Measurements from ENCODE around the gene PARN. TPM values are rescaled to one million over a fixed set of nuclear protein-coding genes. Genes with fewer than 3 reads are reported as not detected.

The PARN gene
- total and polyA plus RNA-seq, 3 experiments from 2014 or later: 45.9 to 48.2 (median 46.0) TPM

DNA sequence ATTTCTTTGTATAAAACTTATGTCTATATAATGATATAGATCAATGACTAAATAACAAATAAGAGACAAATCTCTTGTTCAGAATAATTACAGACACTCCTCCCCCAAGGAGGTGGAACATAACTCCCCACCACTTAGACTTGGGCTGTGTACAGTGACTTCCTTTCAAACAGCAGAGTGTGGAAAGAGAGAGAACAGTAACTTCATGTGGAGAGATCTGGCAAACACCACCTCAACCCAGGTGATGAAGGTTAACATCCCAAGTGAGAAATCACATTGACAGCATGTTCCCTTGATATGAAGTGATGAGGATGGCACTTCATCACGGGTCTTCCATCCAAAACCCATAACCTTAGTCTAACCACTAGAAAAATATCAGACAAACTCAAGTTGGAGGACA, 169.3 kb downstream of the PARN start:
- Histone ChIP-seq H3K27ac (ENCODE audit: low read depth, low read length) (no peak overlapping the region), H3K4me1 (ENCODE audit: insufficient read depth, low read length) (no peaks in the 10 kb centered on the region), H3K4me3 (ENCODE audit: low read length) (no peak overlapping the region), H3K27me3 (ENCODE audit: insufficient read depth, low read length, poor library complexity, severe bottlenecking) (no peaks in the 10 kb centered on the region), H3K9me3 (ENCODE audit: low read length) (no peaks in the 10 kb centered on the region), H3K36me3 (ENCODE audit: insufficient read depth, low read length) (no peaks in the 10 kb centered on the region)
- Mint-ChIP-seq H3K27me3 (no peaks in the 10 kb centered on the region), H3K27ac (no peak overlapping the region), H3K9me3 (peaks cover 0 to 12% (median 9%) of the 10 kb centered on the region in 5 donors), H3K4me3 (no peak overlapping the region), H3K36me3 (peaks cover 23 to 57% (median 38%) of the 10 kb centered on the region in 3 donors), H3K4me1 (peaks cover 0 to 20% (median 13%) of the 10 kb centered on the region in 3 donors)
- POLR2A ChIA-PET: no interaction called here
- CTCF ChIA-PET: no interaction called here
- DNase-seq: no peak

DNA sequence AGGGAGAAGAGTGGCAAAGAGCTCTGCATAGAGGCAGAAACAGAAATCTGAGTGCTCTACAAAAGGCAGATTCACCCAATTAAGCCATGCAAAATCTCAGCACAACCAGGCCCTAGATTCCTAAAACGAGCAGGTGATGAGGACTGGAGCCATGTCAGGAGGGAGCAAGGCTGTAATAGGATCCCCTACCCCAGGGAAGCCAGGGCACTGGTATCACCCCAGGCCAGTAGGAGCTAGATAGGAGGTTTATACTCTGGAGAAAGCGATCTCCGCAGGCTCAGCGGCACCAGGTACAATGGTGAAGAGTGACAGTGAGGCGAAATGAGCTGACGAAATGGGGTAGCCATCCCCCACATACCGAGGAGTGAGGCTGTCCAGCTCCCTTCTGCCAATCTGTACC, 171.5 kb downstream of the PARN start:
- H3K9me3 Mint-ChIP-seq: peaks cover 0 to 3% (median 3%) of the 10 kb centered on the region in 5 donors
- POLR2A ChIA-PET: no interaction called here
- CTCF ChIA-PET: interaction anchor here (0.8 kb wide), 1 partner anchor 31 kb away, joined by 3 read pairs; no protein-coding TSS in a partner anchor

DNA sequence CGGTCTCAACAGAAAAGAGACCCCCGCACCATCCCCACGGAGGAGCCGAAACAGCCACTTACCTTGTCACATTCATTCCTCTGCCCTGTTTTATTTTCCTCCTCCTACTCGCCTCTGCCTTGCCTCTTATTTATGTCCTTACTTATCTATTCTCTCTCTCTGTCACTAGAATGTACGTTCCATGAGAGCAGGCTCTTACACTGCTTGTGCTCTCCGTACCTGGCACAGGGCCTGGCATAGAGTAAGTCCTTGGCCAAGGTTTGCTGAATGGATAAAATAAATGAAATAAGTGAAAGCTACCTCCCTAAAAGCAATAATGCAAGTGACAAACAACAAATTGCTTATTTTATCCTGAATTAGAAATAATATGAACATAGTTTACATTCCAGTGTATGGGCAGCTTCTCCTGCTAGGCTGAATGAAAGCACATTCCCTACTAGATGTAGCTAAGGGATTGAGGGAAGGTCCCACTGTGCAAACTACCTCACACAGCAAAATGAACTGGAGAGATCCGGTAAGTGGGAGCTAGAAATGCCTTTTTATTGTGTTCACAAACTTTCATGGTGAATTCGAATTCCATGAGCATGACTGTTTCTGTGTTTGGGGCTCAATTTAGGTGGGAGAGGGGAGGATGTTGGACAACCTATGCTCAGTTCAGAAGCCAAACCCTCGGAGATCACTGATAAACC, 173.1 kb downstream of the PARN start:
- Histone ChIP-seq H3K27me3 (ENCODE audit: insufficient read depth, low read length, poor library complexity, severe bottlenecking) (no peaks in the 10 kb centered on the region), H3K4me3 (ENCODE audit: low read length) (no peak overlapping the region), H3K36me3 (ENCODE audit: insufficient read depth, low read length) (no peaks in the 10 kb centered on the region), H3K9me3 (ENCODE audit: low read length) (no peaks in the 10 kb centered on the region), H3K27ac (ENCODE audit: low read depth, low read length) (no peak overlapping the region), H3K4me1 (ENCODE audit: insufficient read depth, low read length) (no peaks in the 10 kb centered on the region)
- Mint-ChIP-seq H3K27ac (peak overlapping the region in 1 of 8 donors; percentile 33), H3K4me3 (no peak overlapping the region), H3K27me3 (no peaks in the 10 kb centered on the region), H3K36me3 (peaks cover 0 to 44% (median 27%) of the 10 kb centered on the region in 3 donors), H3K9me3 (no peaks in the 10 kb centered on the region), H3K4me1 (peaks cover 0 to 3% (median 3%) of the 10 kb centered on the region in 3 donors)
- POLR2A ChIA-PET: no interaction called here
- CTCF ChIA-PET: no interaction called here
- no peak for DNase-seq

More for the DNA sequence above, 171.5 kb downstream of the PARN start:
- no peaks in the 10 kb centered on the region for H3K36me3 ChIP-seq (ENCODE audit: insufficient read depth, low read length)
- H3K27me3 ChIP-seq (ENCODE audit: insufficient read depth, low read length, poor library complexity, severe bottlenecking): no peaks in the 10 kb centered on the region
- peaks cover 4 to 50% (median 37%) of the 10 kb centered on the region in 3 donors for H3K36me3 Mint-ChIP-seq
- no peaks in the 10 kb centered on the region for H3K4me1 ChIP-seq (ENCODE audit: insufficient read depth, low read length)
- H3K9me3 ChIP-seq (ENCODE audit: low read length): no peaks in the 10 kb centered on the region
- H3K27me3 Mint-ChIP-seq: no peaks in the 10 kb centered on the region
- H3K4me3 ChIP-seq (ENCODE audit: low read length): no peak overlapping the region
- no peak overlapping the region for H3K27ac Mint-ChIP-seq
- H3K4me3 Mint-ChIP-seq: no peak overlapping the region
- no peak for DNase-seq
- peaks cover 0 to 20% (median 13%) of the 10 kb centered on the region in 3 donors for H3K4me1 Mint-ChIP-seq
- no peak overlapping the region for H3K27ac ChIP-seq (ENCODE audit: low read depth, low read length)

DNA sequence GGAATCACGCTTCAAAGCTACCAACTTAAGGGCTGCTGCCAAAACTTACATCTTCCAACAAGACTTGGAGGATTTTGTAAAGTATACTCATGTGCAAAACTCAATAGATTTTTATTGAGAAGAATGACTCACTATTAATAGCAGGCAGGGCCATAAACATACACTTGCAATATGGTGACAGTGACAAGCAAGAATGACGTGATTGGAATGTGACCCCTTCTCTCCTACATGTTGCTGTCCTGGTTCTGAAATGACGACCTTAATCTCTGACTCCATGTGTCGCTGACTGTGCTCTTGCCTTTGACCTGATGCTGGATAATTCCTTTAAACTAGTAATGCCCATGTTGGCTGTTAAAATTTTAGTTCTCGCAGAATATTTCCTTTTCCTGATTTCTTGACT, 174.5 kb downstream of the PARN start:
- H3K27me3 Mint-ChIP-seq: no peaks in the 10 kb centered on the region
- no peak overlapping the region for H3K4me3 Mint-ChIP-seq
- ChIA-PET CTCF (no interaction called here), POLR2A (no interaction called here)
- Histone ChIP-seq H3K27me3 (ENCODE audit: insufficient read depth, low read length, poor library complexity, severe bottlenecking) (no peaks in the 10 kb centered on the region), H3K36me3 (ENCODE audit: insufficient read depth, low read length) (no peaks in the 10 kb centered on the region), H3K9me3 (ENCODE audit: low read length) (no peaks in the 10 kb centered on the region), H3K4me3 (ENCODE audit: low read length) (no peak overlapping the region), H3K4me1 (ENCODE audit: insufficient read depth, low read length) (no peaks in the 10 kb centered on the region), H3K27ac (ENCODE audit: low read depth, low read length) (no peak overlapping the region)
- peaks cover 0 to 31% (median 18%) of the 10 kb centered on the region in 3 donors for H3K36me3 Mint-ChIP-seq
- no peaks in the 10 kb centered on the region for H3K9me3 Mint-ChIP-seq
- H3K4me1 Mint-ChIP-seq: no peaks in the 10 kb centered on the region
- no peak overlapping the region for H3K27ac Mint-ChIP-seq
- no peak for DNase-seq

DNA sequence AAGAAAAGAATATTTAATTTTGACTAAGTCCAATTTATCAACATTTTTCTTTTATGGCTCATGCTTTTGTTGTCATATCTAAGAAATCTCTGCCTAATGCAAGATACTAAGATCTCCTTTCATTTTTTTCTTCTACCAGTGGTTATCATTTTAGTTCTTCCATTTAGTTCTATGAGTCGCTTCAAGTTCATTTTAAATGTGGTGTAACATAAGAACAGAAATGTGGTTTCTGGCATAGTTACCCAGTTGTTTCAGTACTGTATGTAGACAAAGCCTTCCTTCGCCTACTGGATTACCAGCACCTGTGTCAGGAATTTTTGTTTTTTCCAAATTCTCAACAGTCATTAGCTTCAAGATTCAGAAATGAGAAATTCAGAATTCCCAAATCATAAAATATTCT, 175.7 kb downstream of the PARN start:
- Mint-ChIP-seq H3K4me1 (no peaks in the 10 kb centered on the region), H3K27ac (no peak overlapping the region), H3K4me3 (no peak overlapping the region), H3K27me3 (no peaks in the 10 kb centered on the region), H3K9me3 (no peaks in the 10 kb centered on the region), H3K36me3 (peaks cover 0 to 28% (median 12%) of the 10 kb centered on the region in 3 donors)
- CTCF ChIA-PET: no interaction called here
- H3K9me3 ChIP-seq (ENCODE audit: low read length): no peaks in the 10 kb centered on the region
- no peak overlapping the region for H3K27ac ChIP-seq (ENCODE audit: low read depth, low read length)
- POLR2A ChIA-PET: no interaction called here
- H3K4me1 ChIP-seq (ENCODE audit: insufficient read depth, low read length): no peaks in the 10 kb centered on the region
- H3K27me3 ChIP-seq (ENCODE audit: insufficient read depth, low read length, poor library complexity, severe bottlenecking): no peaks in the 10 kb centered on the region
- no peaks in the 10 kb centered on the region for H3K36me3 ChIP-seq (ENCODE audit: insufficient read depth, low read length)
- H3K4me3 ChIP-seq (ENCODE audit: low read length): no peak overlapping the region
- no peak for DNase-seq

DNA sequence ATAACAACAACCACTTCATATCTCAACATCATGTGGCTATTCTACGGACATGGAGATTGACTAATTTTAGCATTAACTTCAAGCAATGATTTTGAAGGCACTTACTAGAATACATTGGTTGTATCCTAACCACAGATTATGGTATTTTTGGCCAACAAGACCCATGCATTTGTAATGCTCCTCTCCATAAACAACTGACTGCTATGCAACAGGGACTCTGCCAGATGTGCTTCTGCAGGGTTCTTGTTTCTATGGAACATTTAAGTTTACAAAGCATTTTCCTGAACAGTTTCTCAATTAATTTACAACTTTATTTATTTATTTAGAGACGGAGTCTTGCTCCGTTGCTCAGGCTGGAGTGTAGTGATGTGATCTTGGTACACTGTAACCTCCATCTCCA, 178.0 kb downstream of the PARN start:
- CTCF ChIA-PET: no interaction called here
- H3K36me3 ChIP-seq (ENCODE audit: insufficient read depth, low read length): no peaks in the 10 kb centered on the region
- H3K27me3 ChIP-seq (ENCODE audit: insufficient read depth, low read length, poor library complexity, severe bottlenecking): no peaks in the 10 kb centered on the region
- no peaks in the 10 kb centered on the region for H3K4me1 Mint-ChIP-seq
- H3K9me3 ChIP-seq (ENCODE audit: low read length): no peaks in the 10 kb centered on the region
- H3K4me1 ChIP-seq (ENCODE audit: insufficient read depth, low read length): no peaks in the 10 kb centered on the region
- no peak overlapping the region for H3K4me3 ChIP-seq (ENCODE audit: low read length)
- POLR2A ChIA-PET: no interaction called here
- DNase-seq: no peak
- H3K4me3 Mint-ChIP-seq: no peak overlapping the region
- no peaks in the 10 kb centered on the region for H3K9me3 Mint-ChIP-seq
- no peak overlapping the region for H3K27ac ChIP-seq (ENCODE audit: low read depth, low read length)
- no peaks in the 10 kb centered on the region for H3K27me3 Mint-ChIP-seq
- H3K27ac Mint-ChIP-seq: no peak overlapping the region
- H3K36me3 Mint-ChIP-seq: peaks cover 0 to 17% (median 9%) of the 10 kb centered on the region in 3 donors

DNA sequence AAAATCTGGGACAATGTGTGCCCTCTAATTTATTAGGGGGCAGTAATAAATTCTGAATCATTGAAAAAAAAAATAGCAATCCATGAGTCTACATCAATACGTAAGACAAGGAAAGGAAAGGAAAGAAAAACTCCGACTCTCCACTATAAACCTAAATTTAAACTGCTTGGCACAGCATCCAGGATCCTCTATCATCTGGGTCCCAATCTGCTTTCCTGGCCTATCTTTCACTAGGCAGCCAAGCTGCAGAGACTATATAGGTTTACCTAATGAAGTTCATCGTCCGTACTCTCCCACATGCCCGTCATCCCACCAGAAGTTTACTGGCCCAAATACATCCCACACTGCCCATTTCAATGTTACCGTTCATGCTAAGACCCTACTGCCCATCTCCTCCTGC, 179.2 kb downstream of the PARN start:
- H3K36me3 Mint-ChIP-seq: peaks cover 0 to 19% (median 6%) of the 10 kb centered on the region in 3 donors
- no peak for DNase-seq
- Histone ChIP-seq H3K4me3 (ENCODE audit: low read length) (no peak overlapping the region), H3K4me1 (ENCODE audit: insufficient read depth, low read length) (no peaks in the 10 kb centered on the region), H3K9me3 (ENCODE audit: low read length) (no peaks in the 10 kb centered on the region), H3K36me3 (ENCODE audit: insufficient read depth, low read length) (no peaks in the 10 kb centered on the region), H3K27ac (ENCODE audit: low read depth, low read length) (no peak overlapping the region), H3K27me3 (ENCODE audit: insufficient read depth, low read length, poor library complexity, severe bottlenecking) (no peaks in the 10 kb centered on the region)
- no peaks in the 10 kb centered on the region for H3K27me3 Mint-ChIP-seq
- ChIA-PET POLR2A (no interaction called here), CTCF (no interaction called here)
- no peak overlapping the region for H3K4me3 Mint-ChIP-seq
- H3K9me3 Mint-ChIP-seq: no peaks in the 10 kb centered on the region
- H3K4me1 Mint-ChIP-seq: no peaks in the 10 kb centered on the region
- H3K27ac Mint-ChIP-seq: peak overlapping the region in 2 of 8 donors; percentile 9 to 39

DNA sequence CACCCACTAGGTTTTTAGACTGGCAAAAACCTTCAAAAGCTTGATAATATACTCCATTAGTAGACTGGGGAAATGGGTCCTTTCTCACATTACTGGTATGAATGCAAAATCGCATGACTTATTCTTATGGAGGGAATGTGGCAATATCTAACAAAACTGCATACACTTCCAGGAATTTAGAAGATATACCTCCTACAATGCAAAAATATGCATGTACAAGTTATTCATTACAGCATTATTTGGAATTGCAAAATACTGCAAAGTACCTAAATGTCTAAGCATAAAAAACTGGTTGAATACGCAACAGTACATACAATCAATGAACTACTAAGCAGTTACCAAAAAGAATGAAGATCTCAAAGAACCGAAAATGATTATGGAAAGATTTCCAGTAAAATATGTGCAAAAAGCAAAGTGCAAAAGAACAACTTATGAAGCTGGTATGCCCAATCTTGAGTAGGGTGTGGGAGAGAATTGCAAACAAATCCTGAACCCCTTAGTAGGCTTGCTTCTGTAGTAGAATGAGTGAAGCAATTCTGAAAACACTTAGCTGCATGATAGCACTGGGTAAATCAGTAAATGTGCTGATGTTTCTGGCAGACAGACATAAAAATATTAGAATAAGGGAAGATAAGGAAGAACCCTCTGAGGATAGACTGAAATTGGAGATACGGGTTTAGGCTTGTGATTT, 180.1 kb downstream of the PARN start:
- H3K9me3 ChIP-seq (ENCODE audit: low read length): no peaks in the 10 kb centered on the region
- Mint-ChIP-seq H3K27ac (no peak overlapping the region), H3K36me3 (peaks cover 0 to 28% (median 7%) of the 10 kb centered on the region in 3 donors), H3K4me1 (no peaks in the 10 kb centered on the region), H3K4me3 (no peak overlapping the region), H3K9me3 (no peaks in the 10 kb centered on the region), H3K27me3 (no peaks in the 10 kb centered on the region)
- H3K27me3 ChIP-seq (ENCODE audit: insufficient read depth, low read length, poor library complexity, severe bottlenecking): no peaks in the 10 kb centered on the region
- POLR2A ChIA-PET: no interaction called here
- H3K4me3 ChIP-seq (ENCODE audit: low read length): no peak overlapping the region
- no peaks in the 10 kb centered on the region for H3K4me1 ChIP-seq (ENCODE audit: insufficient read depth, low read length)
- CTCF ChIA-PET: no interaction called here
- no peaks in the 10 kb centered on the region for H3K36me3 ChIP-seq (ENCODE audit: insufficient read depth, low read length)
- no peak overlapping the region for H3K27ac ChIP-seq (ENCODE audit: low read depth, low read length)
- DNase-seq: no peak

All from CD8-positive, alpha-beta memory T cell (primary cell).